ENCODE results near the gene RPTOR. TPM values are rescaled to one million over a fixed set of nuclear protein-coding genes. Genes with fewer than 3 reads are reported as not detected.
"Not testable (repeated sequence)": the region's sequence is repeated elsewhere in the genome, so short reads cannot be mapped to it uniquely, and the experiment has no call there.

RPTOR gene
- total RNA-seq, 2 experiments from 2014 or later = 48.7 to 58.2 TPM

- H3K4me1 Mint-ChIP-seq = peaks cover 52% of the 10 kb centered on the region
- H3K27me3 Mint-ChIP-seq = no peaks in the 10 kb centered on the region
- DNase-seq = peak; percentile 57
- H3K36me3 Mint-ChIP-seq (ENCODE audit: low read depth) = peaks cover 11% of the 10 kb centered on the region
- peak overlapping the region; percentile 11 for H3K4me3 Mint-ChIP-seq
- POLR2A ChIA-PET = no interaction called here
- CTCF ChIA-PET = interaction anchor here (1.0 to 2.1 kb wide), 3 partner anchors 16 to 29 kb away, joined by 3 to 4 read pairs (median 4); no protein-coding TSS in a partner anchor
- H3K9me3 Mint-ChIP-seq = no peaks in the 10 kb centered on the region
- peak overlapping the region; percentile 91 for H3K27ac Mint-ChIP-seq
These were observed 77.3 kb downstream of the RPTOR start for GRCh38 chr17:80621997-80622357.

GRCh38 chr17:80624864-80625263 lies 80.2 kb downstream of the RPTOR start:
- Mint-ChIP-seq H3K27ac (peak overlapping the region; percentile 33), H3K9me3 (no peaks in the 10 kb centered on the region), H3K36me3 (ENCODE audit: low read depth) (peaks cover 14% of the 10 kb centered on the region), H3K4me3 (no peak overlapping the region), H3K4me1 (peaks cover 38% of the 10 kb centered on the region), H3K27me3 (no peaks in the 10 kb centered on the region)
- ChIA-PET POLR2A (no interaction called here), CTCF (no interaction called here)
- DNase-seq = no peak

- no peaks in the 10 kb centered on the region for H3K27me3 Mint-ChIP-seq
- H3K4me3 Mint-ChIP-seq = no peak overlapping the region
- DNase-seq = no peak
- H3K27ac Mint-ChIP-seq = no peak overlapping the region
- H3K9me3 Mint-ChIP-seq = no peaks in the 10 kb centered on the region
- H3K4me1 Mint-ChIP-seq = peaks cover 33% of the 10 kb centered on the region
- H3K36me3 Mint-ChIP-seq (ENCODE audit: low read depth) = peaks cover 14% of the 10 kb centered on the region
- ChIA-PET POLR2A (no interaction called here), CTCF (no interaction called here)
These were observed 81.0 kb downstream of the RPTOR start for GRCh38 chr17:80625627-80626026.

- H3K4me3 Mint-ChIP-seq, DNase-seq, H3K27me3 Mint-ChIP-seq, H3K27ac Mint-ChIP-seq, POLR2A ChIA-PET, H3K9me3 Mint-ChIP-seq: not testable (repeated sequence)
- peaks cover 20% of the 10 kb centered on the region for H3K36me3 Mint-ChIP-seq (ENCODE audit: low read depth)
- CTCF ChIA-PET = interaction anchor here (0.8 to 1.9 kb wide), 5 partner anchors 9 to 30 kb away, joined by 3 to 6 read pairs (median 4); no protein-coding TSS in a partner anchor
- H3K4me1 Mint-ChIP-seq = peaks cover 19% of the 10 kb centered on the region
These were observed 84.2 kb downstream of the RPTOR start for GRCh38 chr17:80628881-80629280.

- H3K27me3 Mint-ChIP-seq = no peaks in the 10 kb centered on the region
- CTCF ChIA-PET = interaction anchor here (0.8 to 1.9 kb wide), 4 partner anchors 8 to 30 kb away, joined by 4 to 6 read pairs (median 4); no protein-coding TSS in a partner anchor
These were observed 84.8 kb downstream of the RPTOR start for GRCh38 chr17:80629298-80630028.

GRCh38 chr17:80630560-80631120 lies 86.0 kb downstream of the RPTOR start:
- Mint-ChIP-seq H3K4me3 (no peak overlapping the region), H3K4me1 (peaks cover 14% of the 10 kb centered on the region), H3K27ac (no peak overlapping the region), H3K27me3 (no peaks in the 10 kb centered on the region), H3K36me3 (ENCODE audit: low read depth) (peaks cover 19% of the 10 kb centered on the region), H3K9me3 (peaks cover 3% of the 10 kb centered on the region)
- POLR2A ChIA-PET = no interaction called here
- CTCF ChIA-PET = interaction anchor here (1.2 to 1.6 kb wide), 2 partner anchors 16 to 23 kb away, joined by 3 to 5 read pairs; no protein-coding TSS in a partner anchor
- no peak for DNase-seq

More at GRCh38 chr17:80629298-80630028, 84.8 kb downstream of the RPTOR start:
- H3K4me1 Mint-ChIP-seq = peaks cover 18% of the 10 kb centered on the region
- H3K36me3 Mint-ChIP-seq (ENCODE audit: low read depth) = peaks cover 20% of the 10 kb centered on the region
- H3K9me3 Mint-ChIP-seq = no peaks in the 10 kb centered on the region
- H3K27ac Mint-ChIP-seq = no peak overlapping the region
- no peak for DNase-seq
- POLR2A ChIA-PET = no interaction called here
- no peak overlapping the region for H3K4me3 Mint-ChIP-seq

GRCh38 chr17:80631142-80632045 lies 86.8 kb downstream of the RPTOR start:
- no peak overlapping the region for H3K4me3 Mint-ChIP-seq
- H3K27ac Mint-ChIP-seq = no peak overlapping the region
- H3K4me1 Mint-ChIP-seq = peaks cover 14% of the 10 kb centered on the region
- ChIA-PET CTCF (interaction anchor here (0.9 to 1.6 kb wide), 6 partner anchors 13 to 204 kb away, joined by 3 to 5 read pairs (median 4); no protein-coding TSS in a partner anchor), POLR2A (no interaction called here)
- H3K27me3 Mint-ChIP-seq = no peaks in the 10 kb centered on the region
- DNase-seq = no peak
- H3K9me3 Mint-ChIP-seq = peaks cover 3% of the 10 kb centered on the region
- H3K36me3 Mint-ChIP-seq (ENCODE audit: low read depth) = peaks cover 16% of the 10 kb centered on the region

GRCh38 chr17:80632046-80632581 lies 87.5 kb downstream of the RPTOR start:
- Mint-ChIP-seq H3K9me3 (peaks cover 3% of the 10 kb centered on the region), H3K4me3 (no peak overlapping the region), H3K36me3 (ENCODE audit: low read depth) (peaks cover 11% of the 10 kb centered on the region), H3K4me1 (peaks cover 12% of the 10 kb centered on the region), H3K27ac (no peak overlapping the region), H3K27me3 (no peaks in the 10 kb centered on the region)
- no peak for DNase-seq
- POLR2A ChIA-PET = no interaction called here
- CTCF ChIA-PET = interaction anchor here (0.8 to 1.6 kb wide), 6 partner anchors 11 to 205 kb away, joined by 3 to 5 read pairs (median 4); no protein-coding TSS in a partner anchor

- ChIA-PET CTCF (interaction anchor here (0.8 to 1.5 kb wide), 3 partner anchors 10 to 16 kb away, joined by 3 read pairs; no protein-coding TSS in a partner anchor), POLR2A (no interaction called here)
- no peak for DNase-seq
- Mint-ChIP-seq H3K36me3 (ENCODE audit: low read depth) (peaks cover 6% of the 10 kb centered on the region), H3K27ac (no peak overlapping the region), H3K27me3 (no peaks in the 10 kb centered on the region), H3K4me1 (peaks cover 12% of the 10 kb centered on the region), H3K4me3 (no peak overlapping the region), H3K9me3 (peaks cover 3% of the 10 kb centered on the region)
These were observed 88.6 kb downstream of the RPTOR start for GRCh38 chr17:80633207-80633606.

- ChIA-PET POLR2A (no interaction called here), CTCF (interaction anchor here (1.5 kb wide), 1 partner anchor 16 kb away, joined by 3 read pairs; no protein-coding TSS in a partner anchor)
- Mint-ChIP-seq H3K27me3 (no peaks in the 10 kb centered on the region), H3K4me3 (no peak overlapping the region), H3K27ac (no peak overlapping the region), H3K9me3 (peaks cover 3% of the 10 kb centered on the region), H3K36me3 (ENCODE audit: low read depth) (peaks cover 6% of the 10 kb centered on the region), H3K4me1 (peaks cover 12% of the 10 kb centered on the region)
- DNase-seq = no peak
These were observed 89.4 kb downstream of the RPTOR start for GRCh38 chr17:80633994-80634566.

- Mint-ChIP-seq H3K4me3 (no peak overlapping the region), H3K36me3 (ENCODE audit: low read depth) (peaks cover 14% of the 10 kb centered on the region), H3K27me3 (no peaks in the 10 kb centered on the region), H3K4me1 (peaks cover 10% of the 10 kb centered on the region), H3K27ac (no peak overlapping the region), H3K9me3 (peaks cover 3% of the 10 kb centered on the region)
- CTCF ChIA-PET = interaction anchor here (1.2 to 1.8 kb wide), 5 partner anchors 10 to 256 kb away, joined by 3 to 5 read pairs (median 3); no protein-coding TSS in a partner anchor
- POLR2A ChIA-PET = no interaction called here
- no peak for DNase-seq
These were observed 91.9 kb downstream of the RPTOR start for GRCh38 chr17:80636361-80637018.

Measured in activated CD4-positive, alpha-beta T cell treated with anti-CD3 and anti-CD28 coated beads, Interleukin-2, amount 10 ng/mL, durations not matched to agents 7 days and 5 days (primary cell).